Measurements from ENCODE around the gene POTEF.
"Not testable (repeated sequence)": the region's sequence is repeated elsewhere in the genome, so short reads cannot be mapped to it uniquely, and the experiment has no call there.

GRCh38 chr2:130102597-130103363 lies 26.2 kb downstream of the POTEF start:
- TF ChIP-seq POLR2AphosphoS5 (IDR thresholded peaks at IDR 0.05; ENCODE audit: low read depth, low read length); POLR2A (IDR thresholded peaks at IDR 0.05; ENCODE audit: low read depth, low read length); POU2F2 (IDR thresholded peaks at IDR 0.05; ENCODE audit: low read depth, low read length); TAF1 (IDR thresholded peaks at IDR 0.05; ENCODE audit: low read depth, low read length); PAX5 (IDR thresholded peaks at IDR 0.05; ENCODE audit: insufficient read depth, low read length, severe bottlenecking): not testable (repeated sequence)

Measured in GM12891 (cell line).